GM12872 (cell line): Measurements from ENCODE around the gene OR51E2.

ENCODE experiments used
- TF ChIP-seq, protein P1 (sequence below): IDR thresholded peaks from 3 replicates; pipeline ENCODE4 v1.5.1; 2011; ENCODE audit warnings: low read depth, mild to moderate bottlenecking, low read length, moderate library complexity; ENCODE audit not compliant: insufficient read depth

The OR51E2 gene

DNA sequence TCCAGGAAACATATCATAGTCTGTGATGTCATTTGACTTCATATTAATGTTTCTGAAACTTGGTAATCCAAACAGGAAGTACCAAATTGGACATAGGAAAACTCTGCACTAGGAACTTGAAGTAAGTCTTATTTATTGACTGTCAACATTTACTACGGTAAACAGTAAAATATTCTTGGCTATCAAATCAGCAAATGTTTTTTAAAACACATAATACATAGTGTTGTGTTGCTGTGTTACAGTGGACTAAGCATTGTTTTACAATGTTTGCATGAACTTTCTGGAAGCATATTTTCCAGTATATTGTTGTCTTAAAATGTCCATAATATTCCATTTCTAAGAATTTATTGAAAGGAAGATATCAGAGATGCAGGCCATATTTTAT, 2.8 kb upstream of the OR51E2 start:
- TF ChIP-seq, protein P1, sequence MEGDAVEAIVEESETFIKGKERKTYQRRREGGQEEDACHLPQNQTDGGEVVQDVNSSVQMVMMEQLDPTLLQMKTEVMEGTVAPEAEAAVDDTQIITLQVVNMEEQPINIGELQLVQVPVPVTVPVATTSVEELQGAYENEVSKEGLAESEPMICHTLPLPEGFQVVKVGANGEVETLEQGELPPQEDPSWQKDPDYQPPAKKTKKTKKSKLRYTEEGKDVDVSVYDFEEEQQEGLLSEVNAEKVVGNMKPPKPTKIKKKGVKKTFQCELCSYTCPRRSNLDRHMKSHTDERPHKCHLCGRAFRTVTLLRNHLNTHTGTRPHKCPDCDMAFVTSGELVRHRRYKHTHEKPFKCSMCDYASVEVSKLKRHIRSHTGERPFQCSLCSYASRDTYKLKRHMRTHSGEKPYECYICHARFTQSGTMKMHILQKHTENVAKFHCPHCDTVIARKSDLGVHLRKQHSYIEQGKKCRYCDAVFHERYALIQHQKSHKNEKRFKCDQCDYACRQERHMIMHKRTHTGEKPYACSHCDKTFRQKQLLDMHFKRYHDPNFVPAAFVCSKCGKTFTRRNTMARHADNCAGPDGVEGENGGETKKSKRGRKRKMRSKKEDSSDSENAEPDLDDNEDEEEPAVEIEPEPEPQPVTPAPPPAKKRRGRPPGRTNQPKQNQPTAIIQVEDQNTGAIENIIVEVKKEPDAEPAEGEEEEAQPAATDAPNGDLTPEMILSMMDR, result no peak

DNA sequence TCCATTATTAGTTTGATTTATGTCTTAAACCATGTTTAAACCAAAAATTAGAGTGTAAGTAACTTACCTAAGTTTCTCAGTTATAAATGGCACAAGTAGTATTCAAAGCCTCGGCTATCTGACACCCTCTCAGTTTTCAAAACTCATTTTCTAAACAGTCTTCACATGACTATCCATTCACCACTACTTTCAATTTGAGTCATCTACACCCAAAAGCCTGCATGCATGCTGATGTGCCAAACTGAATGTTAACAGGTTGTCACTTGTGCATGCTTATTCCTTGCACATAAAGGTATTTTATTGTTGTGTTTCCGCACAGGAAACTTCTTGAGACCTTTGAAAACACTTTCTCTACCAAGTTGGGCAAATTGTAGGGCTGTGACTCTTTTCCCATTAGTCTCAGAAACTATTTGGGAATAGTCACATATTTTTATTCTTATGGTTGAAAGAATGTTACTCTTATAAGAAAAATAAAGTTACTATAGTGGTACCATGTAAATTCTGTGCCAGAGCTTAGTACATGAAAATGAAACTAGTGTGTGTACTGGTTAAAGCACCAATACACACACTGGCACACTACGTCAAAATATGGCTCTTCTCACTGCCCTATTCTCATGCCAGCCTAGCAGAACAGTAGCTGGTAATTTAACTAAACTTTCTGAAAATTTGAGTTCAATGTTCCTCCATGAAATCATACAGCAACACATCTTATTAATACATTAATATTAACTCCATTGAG, 2.2 kb upstream of the OR51E2 start:
- TF ChIP-seq, protein P1, result no peak

DNA sequence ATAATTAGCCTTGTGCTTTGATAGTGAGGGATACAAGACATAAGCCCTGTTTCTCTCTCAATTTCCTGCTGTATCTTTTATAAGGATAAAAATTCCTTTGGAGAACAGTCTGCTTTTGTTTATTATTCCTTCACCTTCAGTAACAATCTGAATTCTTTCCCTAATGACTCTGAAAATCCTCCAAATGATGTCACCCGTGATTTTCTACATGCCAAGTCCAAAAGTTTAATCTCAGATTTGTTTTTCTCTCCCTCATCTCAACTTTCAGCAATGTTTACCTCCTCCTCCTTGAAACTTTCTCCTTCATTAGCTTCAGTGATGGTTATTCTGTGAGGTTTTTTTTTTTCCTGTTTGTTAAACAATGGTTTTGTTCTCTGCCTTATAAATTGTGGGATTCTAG, 2.2 kb downstream of the OR51E2 start:
- TF ChIP-seq, protein P1, result no peak

DNA sequence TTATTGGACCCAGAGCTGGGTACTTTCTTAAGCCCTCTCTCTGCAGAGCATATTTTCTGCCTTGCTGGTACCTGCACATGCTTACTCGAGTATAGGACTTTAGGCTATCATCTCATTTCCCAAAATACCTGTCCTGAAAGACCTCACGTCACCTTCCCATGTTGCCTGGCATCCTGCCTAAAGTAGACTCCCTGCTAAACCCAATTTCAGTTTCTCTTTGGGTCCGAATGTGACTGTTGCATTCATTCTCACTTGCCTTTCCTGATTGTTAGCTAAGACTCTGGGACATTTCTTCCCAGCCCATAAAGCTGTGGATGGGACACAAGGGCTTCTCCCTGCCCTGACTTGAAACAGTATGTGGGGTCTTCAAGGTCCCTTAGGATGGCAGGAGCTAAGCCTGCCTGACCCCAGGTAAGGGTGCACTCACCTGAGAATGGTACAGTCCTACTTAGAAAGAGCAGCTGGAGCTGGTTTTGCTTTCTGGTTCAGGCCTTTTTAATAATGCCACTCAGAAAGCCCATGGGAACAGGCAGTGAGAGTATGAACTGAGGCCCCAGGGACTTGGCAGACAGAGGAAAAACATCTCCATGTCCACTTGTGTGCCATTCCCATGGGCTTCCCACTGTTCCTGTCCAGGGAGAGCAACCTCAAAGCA, 12.9 kb downstream of the OR51E2 start:
- TF ChIP-seq, protein P1, result no peak

DNA sequence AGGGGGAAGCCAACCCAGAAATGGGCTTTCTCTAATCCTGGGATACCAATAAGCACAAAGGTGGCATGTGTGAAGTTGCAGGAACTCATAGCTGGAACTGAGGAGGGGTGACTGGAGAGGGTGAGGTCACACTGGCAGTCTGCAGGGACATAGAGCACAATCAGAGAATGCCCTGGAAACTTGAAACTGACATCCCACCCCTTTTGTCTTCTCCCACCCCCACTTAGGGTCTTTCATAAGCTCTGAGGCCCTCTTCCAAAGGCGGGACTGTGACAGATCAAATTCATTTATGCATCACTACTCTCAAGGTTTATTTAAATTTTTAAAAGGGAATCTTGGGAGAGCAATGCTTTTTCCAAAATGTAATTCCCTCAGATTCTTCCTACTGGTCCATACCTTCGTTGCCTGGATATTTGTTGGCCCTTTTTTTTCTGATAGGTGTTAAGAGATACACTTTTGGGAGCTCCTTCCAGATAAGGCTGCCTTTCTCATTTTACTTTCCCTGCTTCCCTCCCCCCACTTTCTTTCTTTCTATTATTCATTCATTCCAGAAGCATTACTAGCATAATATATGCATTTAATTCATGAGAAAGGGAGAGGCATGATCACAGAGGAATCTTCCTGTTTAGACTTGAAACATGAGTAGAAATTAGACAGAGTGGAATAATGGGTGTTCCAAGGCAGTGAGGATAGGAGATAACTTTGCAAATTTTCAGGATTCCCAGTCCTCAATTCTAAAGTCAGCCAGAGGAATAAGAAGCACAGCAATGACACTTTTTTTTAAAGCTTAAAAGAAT, 14.8 kb downstream of the OR51E2 start:
- TF ChIP-seq, protein P1, result no peak

DNA sequence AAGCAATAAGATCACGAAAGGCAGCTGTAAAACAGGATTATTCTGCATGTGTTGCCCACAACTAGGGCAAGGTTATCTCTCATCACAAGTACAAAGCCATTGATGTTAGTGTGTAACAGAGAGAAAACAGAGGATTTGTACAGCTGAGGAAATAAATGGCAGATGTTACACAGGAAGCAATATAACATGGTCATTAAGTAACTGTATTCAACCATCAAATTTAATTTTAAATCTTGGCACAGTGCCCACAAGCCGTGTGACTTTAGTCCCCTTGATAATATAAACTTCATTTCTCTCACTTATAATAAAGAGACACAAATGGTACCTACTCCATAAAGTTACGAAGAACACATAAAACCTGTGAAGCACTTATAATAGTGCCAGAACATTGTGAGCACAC, 17.3 kb downstream of the OR51E2 start:
- TF ChIP-seq, protein P1, result no peak

DNA sequence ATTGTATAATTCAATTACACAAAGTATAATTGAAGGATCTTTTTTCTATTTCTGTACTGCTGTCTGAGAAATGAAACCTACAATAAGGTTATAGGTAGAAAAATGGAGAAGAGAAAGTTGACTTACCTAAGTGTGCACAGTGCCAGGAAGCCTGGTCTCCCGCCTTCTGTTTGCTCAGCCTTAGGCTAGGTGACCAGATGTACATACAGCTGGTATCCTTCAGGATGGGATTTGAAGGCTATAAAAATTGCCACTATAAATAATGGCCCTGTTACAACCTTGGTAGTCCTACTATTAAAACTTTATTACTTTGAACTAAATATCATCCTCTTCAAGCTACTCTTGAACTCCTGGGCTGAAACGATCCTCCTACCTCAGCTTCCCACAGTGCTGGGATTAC, 19.7 kb downstream of the OR51E2 start:
- TF ChIP-seq, protein P1, result no peak
